HEK293 (cell line): Measurements from ENCODE around the gene ARID3A.

Experiments used
- CTCF ChIA-PET: fragments of 350-600 bp; formaldehyde crosslinking; extraction: SDS; loops from one replicate; lab custom pipeline; 2021; ENCODE audit warnings: antibody characterized with exemption; lab: Yijun Ruan, JAX
- POLR2A ChIA-PET: fragments of 300-600 bp; formaldehyde crosslinking; extraction: SDS; loops from one replicate; lab custom pipeline; 2020; ENCODE audit warnings: antibody characterized with exemption, inconsistent platforms; lab: Yijun Ruan, JAX
- H3K27ac ChIP-seq: fragments of 200-500 bp; sonication (Bioruptor generic); 2 replicates; pipeline ENCODE4 v1.5.1; 2014; ENCODE audit warnings: low read depth, low read length, control low read depth, inconsistent platforms; ENCODE audit errors: extremely low read depth
- H3K36me3 ChIP-seq, 2 experiments: fragments of 200-500 bp in 1 of 2; sonication (Bioruptor generic) in 1 of 2; 1 replicate in 1 of 2; 2 replicates in 1 of 2; pipeline ENCODE4 v1.5.1; 2014 to 2017; ENCODE audit warnings: inconsistent platforms in 2 of 2, low read length in 2 of 2; ENCODE audit not compliant: control insufficient read depth in 2 of 2, insufficient read depth in 1 of 2
- H3K4me1 ChIP-seq: fragments of 200-500 bp; sonication (Bioruptor generic); 2 replicates; pipeline ENCODE4 v1.5.1; 2014; ENCODE audit warnings: mild to moderate bottlenecking, low read length, inconsistent platforms; ENCODE audit not compliant: control insufficient read depth, insufficient read depth
- H3K4me3 ChIP-seq: 2 replicates; pipeline ENCODE4 v1.5.1; 2011; ENCODE audit warnings: low read depth, mild to moderate bottlenecking, control low read depth, low read length, moderate library complexity
- H3K9me3 ChIP-seq: fragments of 200-500 bp; sonication (Bioruptor generic); 2 replicates; pipeline ENCODE4 v1.5.1; 2014; ENCODE audit warnings: low read depth, low read length, inconsistent platforms; ENCODE audit not compliant: control insufficient read depth, insufficient read depth
- EGR2 ChIP-seq: fragments of 450-650 bp; formaldehyde crosslinking; IDR thresholded peaks from 2 replicates; pipeline ENCODE4 v1.5.1; 2016; ENCODE audit warnings: low read depth, missing biosample characterization, missing genetic modification characterization
- GLI4 ChIP-seq: fragments of 450-650 bp; formaldehyde crosslinking; IDR thresholded peaks from 2 replicates; pipeline ENCODE4 v1.5.1; 2016; ENCODE audit warnings: missing biosample characterization, missing genetic modification characterization
- GLIS1 ChIP-seq: fragments of 450-650 bp; formaldehyde crosslinking; IDR thresholded peaks from 2 replicates; pipeline ENCODE4 v1.5.1; 2016; ENCODE audit warnings: missing biosample characterization, missing genetic modification characterization
- IKZF3 ChIP-seq: fragments of 450-650 bp; IDR thresholded peaks from 2 replicates; pipeline ENCODE4 v1.5.0; 2018; ENCODE audit warnings: missing biosample characterization, mild to moderate bottlenecking, missing genetic modification characterization, moderate library complexity
- REPIN1 ChIP-seq: fragments of 450-650 bp; formaldehyde crosslinking; IDR thresholded peaks from 2 replicates; pipeline ENCODE4 v1.5.1; 2017; ENCODE audit warnings: missing biosample characterization, missing genetic modification characterization, low read depth
- SCRT2 ChIP-seq: fragments of 450-650 bp; formaldehyde crosslinking; IDR thresholded peaks from 2 replicates; pipeline ENCODE4 v1.5.1; 2016; ENCODE audit warnings: missing biosample characterization, missing genetic modification characterization
- ZBTB7A ChIP-seq: fragments of 450-650 bp; formaldehyde crosslinking; IDR thresholded peaks from 2 replicates; pipeline ENCODE4 v1.5.1; 2016; ENCODE audit warnings: low read depth, missing biosample characterization, missing genetic modification characterization
- ZFHX2 ChIP-seq: fragments of 450-650 bp; formaldehyde crosslinking; conservative IDR thresholded peaks from 2 replicates; pipeline ENCODE4 v1.5.1; 2016; ENCODE audit warnings: missing biosample characterization, missing genetic modification characterization
- ZFP3 ChIP-seq: fragments of 450-650 bp; formaldehyde crosslinking; IDR thresholded peaks from 2 replicates; pipeline ENCODE4 v1.5.1; 2016; ENCODE audit warnings: low read depth, missing biosample characterization, missing genetic modification characterization
- ZIC2 ChIP-seq: fragments of 450-650 bp; formaldehyde crosslinking; IDR thresholded peaks from 2 replicates; pipeline ENCODE4 v1.5.1; 2016; ENCODE audit warnings: missing biosample characterization, missing genetic modification characterization
- ZNF324 ChIP-seq: fragments of 450-650 bp; formaldehyde crosslinking; IDR thresholded peaks from 2 replicates; pipeline ENCODE4 v1.5.1; 2016; ENCODE audit warnings: missing biosample characterization, missing genetic modification characterization
- ZNF335 ChIP-seq: fragments of 450-650 bp; formaldehyde crosslinking; conservative IDR thresholded peaks from 2 replicates; pipeline ENCODE4 v1.5.1; 2016; ENCODE audit warnings: missing biosample characterization, missing genetic modification characterization
- ZNF623 ChIP-seq: fragments of 450-650 bp; formaldehyde crosslinking; IDR thresholded peaks from 2 replicates; pipeline ENCODE4 v1.5.1; 2016; ENCODE audit warnings: missing biosample characterization, missing genetic modification characterization
- TF ChIP-seq, protein P1 (sequence below): fragments of 450-650 bp; formaldehyde crosslinking; IDR thresholded peaks from 2 replicates; pipeline ENCODE4 v1.5.1; 2016; ENCODE audit warnings: missing biosample characterization, missing genetic modification characterization
- TF ChIP-seq, protein P2 (sequence below): fragments of 450-650 bp; formaldehyde crosslinking; IDR thresholded peaks from 2 replicates; pipeline ENCODE4 v1.5.1; 2016; ENCODE audit warnings: missing biosample characterization, missing genetic modification characterization
- TF ChIP-seq, protein P3 (sequence below): fragments of 450-650 bp; formaldehyde crosslinking; IDR thresholded peaks from 2 replicates; pipeline ENCODE4 v1.5.1; 2016; ENCODE audit warnings: missing biosample characterization, missing genetic modification characterization

Gene ARID3A

DNA sequence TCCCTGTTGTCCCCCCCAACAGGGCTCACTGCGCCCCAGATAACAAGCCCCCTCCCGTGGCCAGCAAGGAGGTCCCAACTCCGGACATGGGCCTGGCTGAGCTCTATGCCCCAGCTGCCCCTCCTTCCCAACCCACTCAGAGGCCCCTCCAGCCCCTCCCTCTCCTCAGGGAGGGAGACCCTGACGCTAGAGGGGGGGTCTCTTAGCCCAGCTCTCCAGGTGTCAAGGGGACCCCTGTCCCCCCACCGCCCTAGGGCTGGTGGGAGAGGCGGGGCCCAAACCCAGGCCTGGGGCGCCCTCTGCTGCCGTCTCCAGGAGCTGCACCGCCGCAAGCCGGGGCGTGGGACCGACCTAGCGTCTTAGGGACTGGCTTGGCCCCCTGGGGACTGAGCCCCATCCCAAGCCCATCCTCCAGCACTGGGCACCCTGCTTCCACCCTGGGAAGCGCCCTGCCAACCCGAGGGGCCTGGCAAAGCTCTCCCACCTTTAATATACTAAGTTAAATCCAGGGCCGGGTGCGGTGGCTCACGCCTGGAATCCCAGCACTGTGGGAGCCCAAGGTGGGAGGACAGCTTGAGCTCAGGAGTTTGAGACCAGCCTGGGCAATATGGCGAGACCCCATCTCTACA is 75.8 kb downstream of the ARID3A start (continued):
- TF ChIP-seq, protein P1, sequence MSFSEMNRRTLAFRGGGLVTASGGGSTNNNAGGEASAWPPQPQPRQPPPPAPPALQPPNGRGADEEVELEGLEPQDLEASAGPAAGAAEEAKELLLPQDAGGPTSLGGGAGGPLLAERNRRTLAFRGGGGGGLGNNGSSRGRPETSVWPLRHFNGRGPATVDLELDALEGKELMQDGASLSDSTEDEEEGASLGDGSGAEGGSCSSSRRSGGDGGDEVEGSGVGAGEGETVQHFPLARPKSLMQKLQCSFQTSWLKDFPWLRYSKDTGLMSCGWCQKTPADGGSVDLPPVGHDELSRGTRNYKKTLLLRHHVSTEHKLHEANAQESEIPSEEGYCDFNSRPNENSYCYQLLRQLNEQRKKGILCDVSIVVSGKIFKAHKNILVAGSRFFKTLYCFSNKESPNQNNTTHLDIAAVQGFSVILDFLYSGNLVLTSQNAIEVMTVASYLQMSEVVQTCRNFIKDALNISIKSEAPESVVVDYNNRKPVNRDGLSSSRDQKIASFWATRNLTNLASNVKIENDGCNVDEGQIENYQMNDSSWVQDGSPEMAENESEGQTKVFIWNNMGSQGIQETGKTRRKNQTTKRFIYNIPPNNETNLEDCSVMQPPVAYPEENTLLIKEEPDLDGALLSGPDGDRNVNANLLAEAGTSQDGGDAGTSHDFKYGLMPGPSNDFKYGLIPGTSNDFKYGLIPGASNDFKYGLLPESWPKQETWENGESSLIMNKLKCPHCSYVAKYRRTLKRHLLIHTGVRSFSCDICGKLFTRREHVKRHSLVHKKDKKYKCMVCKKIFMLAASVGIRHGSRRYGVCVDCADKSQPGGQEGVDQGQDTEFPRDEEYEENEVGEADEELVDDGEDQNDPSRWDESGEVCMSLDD (tag by site-specific recombination) = peak; percentile 98
- peak; percentile 58 for TF ChIP-seq ZNF335 (tag by site-specific recombination)
- no peak; the same call in 1 of the 2 replicates for TF ChIP-seq IKZF3 (tag by site-specific recombination)
- TF ChIP-seq REPIN1 (tag by site-specific recombination) = no peak
- peak; percentile 97 for TF ChIP-seq ZBTB7A (tag by site-specific recombination)
- TF ChIP-seq ZNF324 (tag by site-specific recombination) = 0 out of 2 replicates have a peak, but pooled peaks have one; percentile 48
- TF ChIP-seq GLIS1 = peak; percentile 91
- TF ChIP-seq, protein P2, sequence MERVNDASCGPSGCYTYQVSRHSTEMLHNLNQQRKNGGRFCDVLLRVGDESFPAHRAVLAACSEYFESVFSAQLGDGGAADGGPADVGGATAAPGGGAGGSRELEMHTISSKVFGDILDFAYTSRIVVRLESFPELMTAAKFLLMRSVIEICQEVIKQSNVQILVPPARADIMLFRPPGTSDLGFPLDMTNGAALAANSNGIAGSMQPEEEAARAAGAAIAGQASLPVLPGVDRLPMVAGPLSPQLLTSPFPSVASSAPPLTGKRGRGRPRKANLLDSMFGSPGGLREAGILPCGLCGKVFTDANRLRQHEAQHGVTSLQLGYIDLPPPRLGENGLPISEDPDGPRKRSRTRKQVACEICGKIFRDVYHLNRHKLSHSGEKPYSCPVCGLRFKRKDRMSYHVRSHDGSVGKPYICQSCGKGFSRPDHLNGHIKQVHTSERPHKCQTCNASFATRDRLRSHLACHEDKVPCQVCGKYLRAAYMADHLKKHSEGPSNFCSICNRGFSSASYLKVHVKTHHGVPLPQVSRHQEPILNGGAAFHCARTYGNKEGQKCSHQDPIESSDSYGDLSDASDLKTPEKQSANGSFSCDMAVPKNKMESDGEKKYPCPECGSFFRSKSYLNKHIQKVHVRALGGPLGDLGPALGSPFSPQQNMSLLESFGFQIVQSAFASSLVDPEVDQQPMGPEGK = peak; percentile 99

DNA sequence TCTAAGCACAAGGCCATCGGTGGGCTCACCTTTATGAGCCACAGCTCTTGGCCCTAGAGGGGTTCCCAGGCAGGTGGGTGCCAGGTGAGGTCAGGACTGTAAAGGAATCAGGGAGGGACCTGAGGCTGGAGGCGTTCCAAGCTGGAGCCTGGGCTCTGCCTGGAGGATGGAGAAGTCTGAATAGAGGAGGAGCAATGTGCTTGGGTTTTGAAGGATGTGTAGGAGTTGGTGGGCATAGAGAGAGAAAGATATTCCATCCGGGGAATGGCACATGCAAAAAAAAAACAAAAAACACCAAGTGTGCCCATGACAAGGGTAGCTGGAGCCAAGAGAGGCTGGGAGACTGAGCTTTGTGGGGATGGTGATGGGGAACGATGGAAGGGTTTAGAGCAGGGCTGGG is 76.8 kb downstream of the ARID3A start:
- POLR2A ChIA-PET = no interaction called here
- no peaks in the 10 kb centered on the region for H3K9me3 ChIP-seq
- H3K4me1 ChIP-seq = no peaks in the 10 kb centered on the region; the same call in 1 of the 2 replicates
- no peak overlapping the region for H3K27ac ChIP-seq
- no peaks in the 10 kb centered on the region for H3K36me3 ChIP-seq
- TF ChIP-seq ZNF623 (tag by site-specific recombination) (no peak), ZFHX2 (peak; percentile 45), GLI4 (no peak), ZFP3 (tag by site-specific recombination) (peak; percentile 99), EGR2 (tag by site-specific recombination) (peak; percentile 57; the same call in 1 of the 2 replicates), ZIC2 (tag by site-specific recombination) (no peak)
- TF ChIP-seq, protein P3, sequence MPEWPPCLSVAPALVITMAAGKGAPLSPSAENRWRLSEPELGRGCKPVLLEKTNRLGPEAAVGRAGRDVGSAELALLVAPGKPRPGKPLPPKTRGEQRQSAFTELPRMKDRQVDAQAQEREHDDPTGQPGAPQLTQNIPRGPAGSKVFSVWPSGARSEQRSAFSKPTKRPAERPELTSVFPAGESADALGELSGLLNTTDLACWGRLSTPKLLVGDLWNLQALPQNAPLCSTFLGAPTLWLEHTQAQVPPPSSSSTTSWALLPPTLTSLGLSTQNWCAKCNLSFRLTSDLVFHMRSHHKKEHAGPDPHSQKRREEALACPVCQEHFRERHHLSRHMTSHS = no peak
- no peak overlapping the region for H3K4me3 ChIP-seq
- CTCF ChIA-PET = interaction anchor here (0.6 kb wide), 1 partner anchor 795 kb away, joined by 3 read pairs; no protein-coding TSS in a partner anchor

DNA sequence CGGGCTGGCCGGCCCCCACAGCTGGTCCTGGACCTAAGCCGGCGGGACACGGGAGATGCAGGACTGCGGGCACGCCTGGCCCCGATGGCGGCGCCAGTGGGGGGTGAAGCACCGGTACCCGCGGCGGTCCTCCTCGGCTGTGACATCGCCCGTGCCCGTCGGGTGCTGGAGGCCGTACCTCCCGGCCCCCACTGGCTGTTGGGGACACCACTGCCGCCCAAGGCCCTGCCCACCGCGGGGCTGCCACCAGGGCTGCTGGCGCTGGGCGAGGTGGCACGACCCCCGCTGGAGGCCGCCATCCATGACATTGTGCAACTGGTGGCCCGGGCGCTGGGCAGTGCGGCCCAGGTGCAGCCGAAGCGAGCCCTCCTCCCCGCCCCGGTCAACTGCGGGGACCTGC is 77.4 kb downstream of the ARID3A start:
- Histone ChIP-seq H3K36me3 (no peaks in the 10 kb centered on the region), H3K4me1 (no peaks in the 10 kb centered on the region; the same call in 1 of the 2 replicates), H3K9me3 (no peaks in the 10 kb centered on the region), H3K27ac (no peak overlapping the region), H3K4me3 (no peak overlapping the region)
- ChIA-PET POLR2A (interaction anchor here (1.0 kb wide), 1 partner anchor 10 kb away, joined by 3 read pairs; no protein-coding TSS in a partner anchor), CTCF (no interaction called here)
- peak; percentile 34 for TF ChIP-seq SCRT2
- no peak for TF ChIP-seq ZFHX2
